Nucleus accumbens (tissue), 56 donors: ENCODE measurements around the gene BICRAL.
"Not testable (repeated sequence)": the region's sequence is repeated elsewhere in the genome, so short reads cannot be mapped to it uniquely, and the experiment has no call there.

ENCODE experiments used
- DNase-seq, 56 donors: peaks; one replicate each; lab custom pipeline; 2025; lab: John Stamatoyannopoulos, UW

Gene BICRAL

DNA sequence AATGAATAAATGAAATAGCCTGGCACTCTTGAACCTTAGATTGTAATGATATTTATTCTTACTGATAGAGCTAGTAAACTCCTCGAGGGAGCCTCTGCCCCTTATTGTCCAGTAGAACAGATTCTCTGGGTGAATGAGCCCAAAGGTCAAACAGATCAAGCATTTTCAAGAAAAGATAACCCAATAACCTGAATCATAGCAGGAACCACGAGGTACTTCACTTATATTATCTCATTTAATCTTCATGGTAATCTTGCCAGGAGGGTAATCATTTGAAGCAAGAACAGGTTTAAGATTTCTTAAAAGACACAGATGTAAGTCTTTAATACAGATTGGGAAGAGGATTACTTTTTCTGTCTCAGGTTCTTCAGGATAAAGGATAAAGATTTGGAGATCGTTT, 18.9 kb upstream of the BICRAL start:
- DNase-seq = no peak

DNA sequence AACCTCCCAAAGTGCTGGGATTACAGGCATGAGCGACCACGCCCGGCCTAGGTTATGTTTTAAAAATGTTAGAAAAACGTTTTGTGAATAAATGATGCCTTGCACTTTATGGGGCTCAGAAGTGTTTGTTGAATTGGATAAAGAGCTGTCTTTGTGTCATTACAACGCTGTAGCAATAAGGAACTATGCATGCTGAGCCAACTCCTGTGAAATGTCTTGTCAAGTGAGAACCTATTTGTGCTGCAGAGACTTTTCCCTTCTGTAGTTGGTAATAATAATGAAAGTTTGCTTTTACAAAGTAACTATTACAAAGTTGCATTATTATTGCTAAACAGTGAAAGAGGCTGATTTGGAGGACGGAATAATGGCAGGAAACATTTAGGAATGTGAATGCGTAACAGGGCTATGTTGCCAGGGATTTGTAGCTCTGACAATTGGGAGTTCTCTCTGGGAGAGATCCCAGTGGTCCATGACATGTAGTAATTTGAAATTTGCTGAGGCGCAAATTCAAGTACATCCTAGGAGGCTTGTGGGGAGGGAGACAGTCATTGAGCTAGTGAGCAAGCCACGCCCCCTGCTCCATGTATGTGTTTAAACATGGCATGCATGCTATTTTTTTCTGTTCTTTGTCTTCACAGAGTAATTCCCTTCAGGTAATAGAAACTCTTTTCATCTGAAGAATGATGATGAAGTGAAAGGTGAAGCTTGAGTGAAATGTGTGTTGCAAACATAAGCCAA, 16.8 kb upstream of the BICRAL start:
- DNase-seq = no peak

DNA sequence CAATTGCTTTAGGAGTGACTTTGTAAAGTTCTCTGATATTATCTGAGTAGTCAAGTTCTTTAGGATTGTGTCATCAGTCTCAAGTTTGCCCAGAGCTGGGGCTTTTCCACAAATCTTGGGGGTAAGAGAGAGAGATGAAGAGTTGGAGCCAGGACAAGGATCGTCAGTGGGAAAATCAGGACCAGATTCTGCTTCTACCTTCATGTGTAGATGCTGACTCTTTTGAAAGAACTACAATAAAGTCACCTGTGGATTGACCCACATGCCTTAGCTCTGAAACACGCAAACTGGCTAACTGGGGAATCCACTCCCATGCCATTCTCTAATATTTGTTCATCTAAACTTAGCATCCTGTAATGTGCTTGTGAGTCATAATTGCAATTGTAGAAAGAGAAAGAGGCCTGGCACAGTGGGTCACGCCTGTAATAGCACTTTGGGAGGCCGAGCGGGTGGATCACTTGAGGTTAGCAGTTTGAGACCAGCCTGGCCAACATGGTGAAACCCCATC, 15.6 kb upstream of the BICRAL start:
- no peak for DNase-seq

DNA sequence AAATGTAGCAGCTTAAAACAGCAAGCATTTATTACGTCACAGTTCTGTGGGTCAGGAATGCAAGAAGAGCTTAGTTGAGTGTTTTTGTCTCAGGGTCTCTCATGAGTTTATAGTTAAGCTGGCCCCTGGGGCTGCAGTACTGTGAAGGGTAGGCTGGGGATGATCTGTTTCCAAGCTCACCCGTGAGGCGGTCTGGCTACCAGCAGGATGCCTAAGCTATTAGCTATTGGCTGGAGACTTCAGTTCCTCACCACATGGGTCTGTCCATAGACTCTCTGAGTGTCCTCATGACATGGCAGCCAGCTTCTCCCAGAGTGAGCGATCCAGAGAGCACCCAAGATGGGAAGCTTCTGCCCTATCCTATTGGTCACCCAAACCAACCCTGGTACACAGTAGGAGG, 12.8 kb upstream of the BICRAL start:
- DNase-seq = no peak

DNA sequence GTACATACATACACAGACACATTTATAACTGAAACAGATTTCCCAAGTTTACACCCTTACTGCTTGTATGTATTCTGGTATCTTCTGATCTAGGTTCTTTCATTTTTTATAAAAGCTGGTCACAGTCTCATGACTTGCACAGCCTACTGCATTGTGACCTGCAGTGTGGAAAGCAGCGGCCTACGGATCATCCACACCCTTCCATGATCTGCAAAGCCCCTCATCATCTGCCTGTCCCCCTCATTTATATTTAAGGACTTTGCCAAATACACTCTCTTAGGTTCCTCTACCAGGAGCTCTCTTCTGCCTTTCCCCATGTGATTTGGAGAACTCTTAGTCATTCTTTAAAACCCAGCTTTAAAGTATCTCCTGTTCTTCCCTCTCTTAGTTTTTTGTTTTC, 12.0 kb upstream of the BICRAL start:
- DNase-seq = no peak

DNA sequence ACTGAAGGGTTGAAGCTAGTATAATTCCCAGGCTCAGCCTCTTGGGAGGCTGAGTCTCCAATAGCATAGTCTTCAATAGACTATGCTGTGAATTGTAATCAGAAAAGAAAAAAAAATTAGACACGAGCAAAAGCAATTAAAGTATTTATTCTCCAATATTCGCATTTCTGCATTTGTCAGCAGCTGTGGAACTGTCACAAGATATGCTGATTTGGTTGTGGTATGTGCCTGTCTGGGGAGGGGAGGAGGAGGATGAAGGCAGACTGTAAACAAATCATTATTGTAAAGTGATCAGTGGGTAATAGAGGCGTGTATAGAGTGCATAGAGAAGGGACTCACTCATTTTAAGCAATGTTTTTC, 10.1 kb upstream of the BICRAL start:
- no peak for DNase-seq

DNA sequence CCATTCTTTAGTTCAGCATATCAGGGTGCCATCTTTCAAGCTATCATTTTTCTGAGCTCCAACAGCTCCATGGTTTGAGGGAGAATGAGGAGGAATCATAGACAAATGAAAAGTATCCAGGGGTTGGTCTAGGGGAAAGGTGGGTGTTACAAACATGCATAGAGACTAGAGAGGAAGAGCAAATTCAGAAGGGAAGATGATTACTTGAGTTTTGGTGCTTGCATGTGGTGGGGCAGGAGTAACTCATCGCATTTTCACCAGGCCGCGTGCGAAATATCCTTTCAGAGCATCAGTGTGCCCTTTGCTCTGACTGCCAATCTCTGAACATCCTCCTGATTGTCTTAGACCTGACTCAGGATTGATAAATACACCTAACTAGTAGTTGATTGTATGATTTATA, 7.7 kb upstream of the BICRAL start:
- no peak for DNase-seq

DNA sequence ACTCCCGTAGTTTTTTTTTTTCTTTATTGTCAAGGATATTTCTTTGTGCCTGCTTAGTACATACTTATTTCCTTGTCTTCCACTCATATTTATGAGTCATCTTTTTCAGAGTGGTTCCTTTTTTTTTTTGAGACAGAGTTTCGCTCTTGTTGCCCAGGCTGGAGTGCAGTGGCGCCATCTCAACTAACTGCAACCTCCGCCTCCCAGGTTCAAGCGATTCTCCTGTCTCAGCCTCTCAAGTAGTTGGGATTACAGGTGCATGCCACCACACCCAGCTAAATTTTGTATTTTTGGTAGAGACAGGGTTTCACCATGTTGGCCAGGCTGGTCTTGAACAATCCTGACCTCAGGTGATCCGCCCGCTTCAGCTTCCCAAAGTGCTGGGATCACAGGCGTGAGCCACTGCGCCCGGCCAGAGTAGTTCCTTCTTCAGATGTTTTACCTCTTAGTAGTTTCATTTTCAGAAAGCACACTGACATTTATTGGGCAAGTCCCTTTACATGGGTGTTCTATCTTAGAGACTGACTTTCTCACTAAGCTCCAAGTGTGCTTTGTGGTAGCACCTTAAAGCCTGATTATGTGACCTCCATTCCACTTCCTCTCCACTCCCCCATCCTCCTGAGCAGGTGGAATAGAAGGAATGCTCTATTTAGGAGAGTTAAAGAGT, 6.9 kb upstream of the BICRAL start:
- DNase-seq = not testable (repeated sequence)

DNA sequence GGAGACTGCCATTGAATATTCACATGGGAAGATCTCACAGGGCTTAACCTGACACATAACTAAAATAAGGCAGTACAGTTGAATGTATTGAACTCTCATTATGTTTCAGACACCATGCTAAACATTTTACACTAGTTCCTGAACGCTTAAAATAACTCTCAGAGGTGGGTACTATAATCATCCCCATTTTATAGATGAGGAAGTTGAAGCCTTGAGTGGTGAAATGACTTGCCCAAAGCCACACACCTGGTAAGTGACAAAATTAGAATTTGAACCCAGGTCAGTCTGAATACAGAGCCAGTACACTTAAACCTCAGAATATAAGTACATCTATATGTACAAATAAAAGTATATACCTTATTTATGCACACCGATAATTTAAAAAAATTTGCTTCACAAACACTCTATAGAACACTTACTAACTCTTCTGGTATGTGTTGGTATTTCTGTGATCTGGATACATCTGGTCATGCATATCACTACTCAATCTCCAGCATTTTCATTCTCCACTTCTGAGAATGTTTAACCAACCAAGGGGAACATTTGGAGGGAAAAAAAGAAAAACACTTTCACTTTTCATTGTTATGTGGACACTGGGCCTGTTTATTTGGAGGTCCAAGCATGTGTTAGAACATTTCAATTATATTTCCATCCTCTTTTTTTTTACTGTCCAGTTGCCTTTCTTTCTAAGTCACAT, 4.6 kb upstream of the BICRAL start:
- DNase-seq = no peak

DNA sequence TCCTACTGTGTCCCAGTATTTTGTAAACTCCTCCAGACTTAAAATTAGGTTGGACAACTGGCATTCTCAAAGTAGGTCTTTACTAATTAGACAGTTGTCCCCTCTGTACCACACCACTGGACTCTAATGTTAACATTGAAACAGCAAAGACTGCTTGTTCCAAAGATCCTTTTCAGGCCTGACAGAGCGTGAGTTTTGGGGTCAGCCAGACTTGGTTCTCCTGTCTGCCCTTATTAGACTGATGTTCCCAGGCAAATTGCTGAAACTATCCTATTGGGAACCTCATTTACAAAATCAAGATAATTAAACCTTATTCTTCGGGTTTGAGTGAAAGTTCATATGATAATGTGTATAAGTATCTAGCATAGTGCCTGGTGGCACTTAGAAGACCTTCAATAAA, 3.7 kb upstream of the BICRAL start:
- DNase-seq = peak in 5 of 56 donors; percentile 8 to 26 (median 14)

DNA sequence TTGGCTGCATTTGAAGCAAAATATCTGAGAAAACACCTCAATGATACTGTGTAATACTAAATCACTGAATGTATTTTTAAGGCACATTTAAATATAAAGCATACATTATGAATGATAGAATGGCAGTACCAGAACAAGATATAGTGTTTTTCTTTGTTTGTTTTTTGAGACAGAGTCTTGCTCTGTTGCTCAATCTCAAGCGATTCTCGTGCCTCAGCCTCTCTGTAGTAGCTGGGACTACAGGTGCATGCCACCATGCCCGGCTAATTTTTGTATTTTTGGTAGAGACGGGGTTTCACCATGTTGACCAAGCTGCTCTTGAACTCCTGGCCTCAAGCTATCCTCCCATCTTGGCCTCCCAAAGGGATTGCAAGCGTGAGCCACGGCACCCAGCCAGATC, 2.3 kb upstream of the BICRAL start:
- DNase-seq = no peak

DNA sequence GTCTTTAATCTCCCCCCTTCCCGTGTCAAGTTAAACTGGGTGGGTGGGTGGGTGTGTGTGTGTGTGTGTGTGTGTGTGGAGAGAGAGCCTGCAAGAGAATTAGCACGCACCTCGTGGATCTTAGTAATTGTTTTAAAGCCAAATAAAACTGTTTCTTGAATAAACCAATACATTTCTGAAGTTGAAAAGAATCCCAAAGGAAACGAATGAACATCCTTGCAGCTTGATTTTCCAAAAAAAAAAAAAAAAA, 381 bp upstream of the BICRAL start:
- DNase-seq = no peak

DNA sequence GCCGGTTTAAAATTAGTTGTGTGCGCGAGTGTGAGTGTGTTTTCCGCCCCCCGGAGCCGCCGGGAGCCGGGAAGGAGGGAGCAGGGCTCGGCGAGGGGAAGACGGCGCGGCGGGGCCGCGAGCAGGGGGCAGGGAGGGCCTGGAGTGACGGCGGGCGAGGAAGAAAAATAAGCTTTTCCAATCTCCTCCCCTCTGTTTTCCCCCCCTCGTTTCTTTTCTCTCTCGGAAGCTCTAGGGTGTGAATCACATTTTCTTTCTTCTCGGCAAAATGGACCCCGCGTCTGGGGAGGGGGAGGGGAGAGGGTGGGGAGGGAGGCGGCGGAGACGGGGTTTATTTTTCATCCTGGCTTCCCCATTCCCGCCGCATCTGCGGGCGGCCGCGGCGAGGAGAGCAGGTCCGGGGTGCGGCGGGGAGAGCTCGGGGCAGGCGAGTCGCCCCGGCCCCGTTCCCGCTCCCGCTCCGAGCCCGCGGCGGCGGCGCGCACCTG, 881 bp downstream of the BICRAL start:
- DNase-seq = peak in 55 of 56 donors; percentile 30 to 92 (median 79)

DNA sequence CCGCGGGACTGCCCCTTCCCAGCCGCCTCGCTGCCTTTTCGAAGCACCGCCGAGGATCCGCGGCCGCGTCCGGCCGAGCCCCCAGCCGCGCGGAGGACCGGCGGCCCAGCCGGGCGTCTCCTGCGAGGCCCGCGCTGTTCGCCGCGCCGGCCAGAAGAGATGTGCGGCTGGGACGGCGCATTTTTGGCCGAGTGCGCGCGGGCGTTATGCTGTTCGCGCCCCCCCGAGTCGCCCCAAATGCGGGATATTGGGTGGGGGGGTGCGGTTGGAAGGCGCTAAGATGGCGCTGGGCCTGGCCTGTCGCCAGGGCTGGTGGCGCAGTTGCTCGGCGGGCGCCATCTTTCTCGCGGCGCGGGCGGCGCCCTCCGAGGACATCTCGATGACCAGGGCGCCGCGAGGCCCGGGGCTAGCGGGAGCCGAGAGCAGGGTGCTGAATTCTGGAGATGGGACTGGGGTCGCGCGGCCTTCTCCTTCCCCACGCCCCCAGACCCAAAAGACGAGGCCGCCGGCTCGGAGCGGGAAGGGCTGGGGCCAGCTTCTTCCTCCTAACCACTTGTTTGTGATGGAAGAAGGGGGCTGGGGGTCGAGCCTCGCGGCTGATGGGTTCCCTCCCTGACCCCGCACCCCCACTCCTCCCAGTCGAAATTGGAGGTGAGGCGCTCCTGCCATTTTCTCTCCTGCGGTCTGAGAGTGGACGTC, 1.5 kb downstream of the BICRAL start:
- DNase-seq = peak in 51 of 56 donors; percentile 21 to 90 (median 70)

DNA sequence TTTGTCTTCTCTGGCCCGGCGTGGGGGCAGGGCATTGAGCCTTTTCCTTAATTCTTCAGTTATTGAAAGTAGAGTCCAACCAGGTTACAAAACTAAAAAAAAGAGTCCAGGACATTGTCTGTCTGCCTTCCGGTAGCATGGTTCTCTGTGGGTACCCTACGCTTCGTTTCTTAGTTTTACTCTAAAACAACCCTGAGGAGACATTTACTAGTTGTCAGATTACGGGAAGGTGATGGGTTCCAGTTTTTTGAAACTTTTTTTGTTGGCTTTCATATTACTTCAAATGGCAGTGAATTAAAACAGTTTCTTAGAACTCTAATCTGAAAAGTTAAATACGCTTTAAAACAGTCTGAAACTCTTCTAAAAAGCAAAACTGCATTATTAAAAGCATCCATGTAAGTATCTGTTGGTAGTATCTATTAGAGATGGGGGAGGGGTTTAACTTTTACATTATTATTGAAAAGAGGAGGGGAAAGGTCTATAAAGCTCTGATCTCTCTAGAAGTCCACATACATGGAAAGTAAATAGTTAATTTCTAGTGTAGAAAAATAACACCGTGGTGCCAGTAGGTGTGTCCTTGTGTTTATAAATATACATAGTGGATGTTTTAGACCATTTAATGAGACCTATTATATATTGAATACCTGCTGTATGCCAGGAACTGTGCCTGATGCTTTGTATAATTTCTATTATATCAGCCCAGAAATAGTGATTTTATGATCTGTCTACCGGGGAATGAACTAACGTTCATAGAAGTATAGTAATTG, 2.2 kb downstream of the BICRAL start:
- peak in 1 of 56 donors; percentile 62 for DNase-seq

DNA sequence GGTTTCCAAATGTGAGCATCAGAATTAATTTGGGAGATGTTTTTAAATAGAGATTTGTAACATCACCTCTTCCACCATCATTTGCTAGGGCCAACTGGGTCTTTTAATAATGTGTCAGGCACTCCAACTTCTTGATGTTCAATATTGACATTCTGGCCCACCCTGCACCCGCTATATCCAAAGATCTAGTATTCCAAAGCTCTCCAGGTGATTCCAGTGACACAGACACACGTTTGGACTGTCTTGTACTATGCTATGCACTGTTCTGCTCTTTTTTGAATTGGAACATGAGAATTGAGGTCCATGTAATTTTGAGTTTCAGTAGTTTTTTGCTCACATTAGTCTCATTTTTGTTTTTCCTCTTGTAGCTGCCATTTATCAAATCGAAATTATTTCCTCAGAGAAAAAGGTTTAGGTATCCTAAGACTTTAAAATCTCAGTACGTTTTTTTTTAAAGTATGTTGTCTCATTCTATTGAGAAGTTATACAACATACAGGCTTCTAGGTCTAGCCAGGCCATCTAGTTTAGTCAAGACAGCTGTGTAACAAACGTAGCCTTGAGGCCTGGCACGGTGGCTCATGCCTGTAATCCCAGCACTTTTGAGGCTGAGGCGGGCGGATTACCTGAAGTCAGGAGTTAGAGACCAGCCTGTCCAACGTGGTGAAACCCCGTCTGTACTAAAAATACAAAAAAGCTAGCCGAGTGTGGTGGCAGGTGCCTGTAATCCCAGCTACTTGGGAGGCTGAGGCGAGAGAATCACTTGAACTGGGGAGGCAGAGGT, 3.1 kb downstream of the BICRAL start:
- no peak for DNase-seq

DNA sequence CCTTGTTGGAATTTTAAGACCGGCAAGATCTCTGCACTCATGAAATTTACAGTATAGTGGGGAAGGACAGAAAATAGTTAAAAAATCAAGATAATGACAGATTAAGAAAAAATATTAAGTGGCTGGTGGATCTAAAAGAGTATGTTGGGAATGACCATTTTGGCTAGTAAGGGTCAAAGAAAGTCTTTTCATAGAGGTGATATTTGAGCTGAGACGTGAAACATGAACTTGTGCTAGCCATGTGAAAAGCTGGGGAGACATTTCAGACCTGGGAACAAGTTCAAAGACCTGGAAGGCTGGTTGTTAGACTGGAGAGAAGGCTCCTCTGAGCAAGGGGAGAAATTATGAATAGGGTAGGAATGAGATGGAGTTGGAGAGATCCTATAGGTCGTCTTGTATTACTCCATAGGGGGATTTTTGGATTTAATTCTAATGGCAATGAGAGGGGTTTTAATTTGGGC, 4.7 kb downstream of the BICRAL start:
- DNase-seq = no peak

DNA sequence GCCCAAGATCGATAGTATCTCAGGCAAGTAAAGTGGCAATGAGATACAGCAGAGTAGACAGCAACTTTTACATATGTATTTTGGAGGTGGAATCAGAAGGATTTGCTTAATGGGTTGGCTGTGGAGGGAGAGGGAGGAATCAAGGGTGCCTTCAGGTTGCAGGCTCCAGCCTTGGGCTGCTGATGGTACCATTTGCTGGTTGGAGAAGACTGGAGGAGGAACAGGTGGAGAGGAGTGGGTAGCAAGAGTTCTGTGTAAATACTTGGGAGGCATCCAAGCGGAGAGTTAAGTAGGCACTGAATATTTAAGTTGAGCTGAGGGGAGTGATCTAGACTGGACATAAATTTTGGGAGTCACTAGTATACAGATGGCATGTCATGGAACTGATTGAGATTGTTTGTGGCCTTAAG, 5.2 kb downstream of the BICRAL start:
- no peak for DNase-seq

DNA sequence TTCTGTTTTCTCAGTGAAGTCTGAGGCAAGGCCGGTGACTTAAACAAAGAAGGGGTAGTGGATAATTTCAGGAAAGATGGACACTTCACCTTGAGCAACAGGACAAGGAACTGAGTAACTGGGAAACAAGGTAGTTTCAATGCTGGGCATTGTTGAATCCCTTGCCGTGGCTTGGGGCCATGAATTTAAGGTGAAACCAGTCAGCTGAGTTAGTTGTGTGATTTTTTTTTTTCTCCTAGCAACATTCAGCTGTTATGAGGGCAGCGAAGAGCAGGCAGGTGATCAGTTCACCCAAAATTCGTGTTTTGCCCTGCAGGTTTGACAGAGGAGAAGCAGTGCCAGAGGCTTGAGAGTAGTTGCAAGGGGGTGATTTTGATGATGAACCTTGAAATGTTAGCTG, 6.8 kb downstream of the BICRAL start:
- no peak for DNase-seq
